ENCODE data around the gene ARHGAP15. TPM values are rescaled to one million over a fixed set of nuclear protein-coding genes. Genes with fewer than 3 reads are reported as not detected.

ARHGAP15 gene
- total RNA-seq, 1 experiment from 2014 or later, result 0.42 TPM

GRCh38 chr2:143550500-143550899 lies 421.3 kb downstream of the ARHGAP15 start:
- no peak overlapping the region for H3K4me3 ChIP-seq (replicated peaks in 1 of 2; ENCODE audit: low read depth in 1 of 2, low read length in 2 of 2)
- no peaks in the 10 kb centered on the region for H3K4me1 ChIP-seq (ENCODE audit: control insufficient read depth in 1 of 2, insufficient read depth in 2 of 2, low read length in 2 of 2)
- H3K79me2 ChIP-seq (ENCODE audit: insufficient read depth, low read length), result no peaks in the 10 kb centered on the region
- no peaks in the 10 kb centered on the region for H4K20me1 ChIP-seq (ENCODE audit: insufficient read depth)
- intact Hi-C loops (cut with micrococcal nuclease), result no loop called here
- no TSS peak for BruUV-seq (replicated peaks)
- no peak overlapping the region for H3K27ac ChIP-seq (ENCODE audit: low read depth, low read length)
- ChIA-PET RAD21 (ENCODE audit: low non-redundant PET in 1 of 2, low total read pairs in 2 of 2, uncharacterized antibody in 2 of 2, unreplicated experiment in 2 of 2) (no interaction called here), POLR2A (no interaction called here), CTCF (no interaction called here)
- H3K4me2 ChIP-seq (ENCODE audit: low read length), result no peak overlapping the region
- DNase-seq (ENCODE audit: low read depth, low spot score) (no peak), ATAC-seq (no peak)
- H3K9ac ChIP-seq (ENCODE audit: low read length), result no peak overlapping the region
- no peaks in the 10 kb centered on the region for H3K27me3 ChIP-seq (ENCODE audit: insufficient read depth, low read length)
- no peaks in the 10 kb centered on the region for H3K36me3 ChIP-seq (ENCODE audit: control insufficient read depth in 1 of 2, insufficient read depth in 2 of 2, low read length in 2 of 2)
- no peaks in the 10 kb centered on the region for H3K9me2 ChIP-seq (ENCODE audit: insufficient read depth)
- H3K9me3 ChIP-seq (ENCODE audit: control insufficient read depth in 1 of 2, insufficient read depth in 1 of 2, low read depth in 1 of 2, low read length in 2 of 2), result no peaks in the 10 kb centered on the region
- TF ChIP-seq SP1 (IDR thresholded peaks at IDR 0.05; ENCODE audit: low read depth) (no peak), ELF1 (IDR thresholded peaks at IDR 0.05; ENCODE audit: borderline replicate concordance, low read depth) (no peak), MAX (IDR thresholded peaks at IDR 0.05) (no peak), ATF3 (IDR thresholded peaks at IDR 0.05) (no peak), SIN3A (IDR thresholded peaks at IDR 0.05; ENCODE audit: low read depth) (no peak), ZNF274 (IDR thresholded peaks at IDR 0.05; ENCODE audit: low read depth, low read length) (no peak), ZFX (IDR thresholded peaks at IDR 0.05) (no peak), POLR2AphosphoS5 (IDR thresholded peaks at IDR 0.05; ENCODE audit: low read depth, low read length) (no peak), FOSL1 (IDR thresholded peaks at IDR 0.05; ENCODE audit: low read depth) (no peak), SRF (IDR thresholded peaks at IDR 0.05; ENCODE audit: low read depth) (no peak), RAD21 (IDR thresholded peaks at IDR 0.05; ENCODE audit: low read depth) (no peak), YY1 (IDR thresholded peaks at IDR 0.05; ENCODE audit: extremely low read depth, insufficient replicate concordance, low read depth, low read length) (no peak), CEBPB (IDR thresholded peaks at IDR 0.05; ENCODE audit: low read depth) (no peak)
- no peak overlapping the region for H2AFZ ChIP-seq (ENCODE audit: low read depth, low read length, poor library complexity, severe bottlenecking)
